ENCODE measurements around the gene TUBA1A. TPM values are rescaled to one million over a fixed set of nuclear protein-coding genes. Genes with fewer than 3 reads are reported as not detected.

Gene TUBA1A
- 311 TPM for total RNA-seq

GRCh38 chr12:49188916-49189367, at the start of gene TUBA1A:
Gene TUBA1A, minus strand, starts transcription at chr12:49189080. Its CDS starts 101 bp downstream, at chr12:49188979.

Small RNAs within 50 kb of the gene (small RNA-seq; reads per million reads assigned to genes)
- gene RF00017 (ENCODE audit: low replicate concordance): not detected

Other genes starting within 250 kb of the TUBA1A start
- 42.2 TPM for gene ARF3, start 231.6 kb downstream of the TUBA1A start, total RNA-seq
- gene WNT10B, start 217.3 kb downstream of the TUBA1A start, total RNA-seq: not detected
- not detected for gene WNT1, start 210.8 kb downstream of the TUBA1A start, total RNA-seq
- 23.6 TPM for gene DDN, start 189.7 kb downstream of the TUBA1A start, total RNA-seq
- 38.2 TPM for gene PRKAG1, start 170.3 kb downstream of the TUBA1A start, total RNA-seq
- gene KMT2D, start 128.3 kb downstream of the TUBA1A start, total RNA-seq: 80.5 TPM
- gene RHEBL1, start 119.1 kb downstream of the TUBA1A start, total RNA-seq: 1.3 TPM
- 0.88 TPM for gene DHH, start 94.3 kb downstream of the TUBA1A start, total RNA-seq
- 69.4 TPM for gene LMBR1L, start 78.2 kb downstream of the TUBA1A start, total RNA-seq
- gene TUBA1B, start 57.7 kb downstream of the TUBA1A start, total RNA-seq: 596 TPM
- 105 TPM for gene TUBA1C, start 76.0 kb upstream of the TUBA1A start, total RNA-seq
- 0.18 TPM for gene PRPH, start 106.1 kb upstream of the TUBA1A start, total RNA-seq
- gene TROAP, start 134.2 kb upstream of the TUBA1A start, total RNA-seq: 13.0 TPM
- gene C1QL4, start 148.1 kb upstream of the TUBA1A start, total RNA-seq: 1.1 TPM
- 14.1 TPM for gene DNAJC22, start 157.8 kb upstream of the TUBA1A start, total RNA-seq
- 33.9 TPM for gene SPATS2, start 178.4 kb upstream of the TUBA1A start, total RNA-seq